DND-41 (cell line): ENCODE measurements around the gene GTF3C2.
A peak's percentile ranks its signal among the peaks of the same experiment; 100 is the strongest.
"Not testable (repeated sequence)": the region's sequence is repeated elsewhere in the genome, so short reads cannot be mapped to it uniquely, and the experiment has no call there.

Experiments used
- ATAC-seq: fragments of 200-7000 bp; cut with Tn5 transposase; 3 replicates; pipeline ENCODE4 v1.9.1; 2021; ENCODE audit warnings: low read depth; ENCODE audit not compliant: insufficient read depth
- DNase-seq: peaks from one replicate; pipeline ENCODE4 v3.0.0-alpha.2; 2020
- H2AFZ ChIP-seq: 2 replicates; pipeline ENCODE4 v1.6.0; 2012; ENCODE audit warnings: low read depth, low read length
- H3K27ac ChIP-seq: 2 replicates; pipeline ENCODE4 v1.5.1; 2012; ENCODE audit warnings: low read length, inconsistent platforms
- H3K27me3 ChIP-seq: fragments of 200-600 bp; sonication (generic); 2 replicates; pipeline ENCODE4 v1.6.0; 2012; ENCODE audit warnings: low read length, mild to moderate bottlenecking, inconsistent platforms; ENCODE audit not compliant: insufficient read depth, poor library complexity
- H3K36me3 ChIP-seq: 2 replicates; pipeline ENCODE4 v1.5.1; 2012; ENCODE audit warnings: low read length, inconsistent platforms; ENCODE audit not compliant: insufficient read depth
- H3K4me1 ChIP-seq: 2 replicates; pipeline ENCODE4 v1.5.1; 2012; ENCODE audit warnings: mild to moderate bottlenecking, low read length; ENCODE audit not compliant: insufficient read depth
- H3K4me2 ChIP-seq: 2 replicates; pipeline ENCODE4 v1.6.0; 2012; ENCODE audit warnings: mild to moderate bottlenecking, moderate library complexity, low read length, inconsistent platforms; ENCODE audit not compliant: insufficient read depth
- H3K4me3 ChIP-seq, 2 experiments: fragments of 200-600 bp in 1 of 2; shearing (Covaris generic) in 1 of 2; 2 replicates each; pipeline ENCODE4 v1.5.1; 2012 to 2016; ENCODE audit warnings: inconsistent platforms in 2 of 2, low read length in 2 of 2, mild to moderate bottlenecking in 2 of 2, low read depth in 1 of 2, moderate library complexity in 1 of 2
- H3K79me2 ChIP-seq: 2 replicates; pipeline ENCODE4 v1.6.0; 2012; ENCODE audit warnings: low read length, inconsistent platforms; ENCODE audit not compliant: insufficient read depth
- H3K9ac ChIP-seq: 2 replicates; pipeline ENCODE4 v1.6.0; 2012; ENCODE audit warnings: low read depth, mild to moderate bottlenecking, inconsistent platforms, low read length, moderate library complexity
- H3K9me3 ChIP-seq: 2 replicates; pipeline ENCODE4 v1.5.1; 2012; ENCODE audit warnings: low read length, moderate library complexity, mild to moderate bottlenecking, inconsistent platforms; ENCODE audit not compliant: insufficient read depth, severe bottlenecking
- H4K20me1 ChIP-seq: 2 replicates; pipeline ENCODE4 v1.6.0; 2012; ENCODE audit warnings: low read length; ENCODE audit not compliant: insufficient read depth
- CTCF ChIP-seq: IDR thresholded peaks from 2 replicates; pipeline ENCODE4 v1.5.1; 2012; ENCODE audit warnings: borderline replicate concordance, low read length, moderate library complexity, mild to moderate bottlenecking; ENCODE audit not compliant: poor library complexity, severe bottlenecking; ENCODE audit errors: extremely low read depth
- EZH2 ChIP-seq: IDR thresholded peaks from 3 replicates; pipeline ENCODE4 v1.6.1; 2012; ENCODE audit warnings: borderline replicate concordance, low read depth, mild to moderate bottlenecking, moderate library complexity, low read length, inconsistent platforms; ENCODE audit not compliant: severe bottlenecking

Gene GTF3C2

GRCh38 chr2:27353762-27354596 is 2.6 kb downstream of the GTF3C2 start:
- H2AFZ ChIP-seq: no peak overlapping the region
- no peak overlapping the region for H3K4me3 ChIP-seq
- H3K27me3 ChIP-seq: no peaks in the 10 kb centered on the region
- peaks cover 27% of the 10 kb centered on the region; the same call in 1 of the 2 replicates for H4K20me1 ChIP-seq
- H3K79me2 ChIP-seq: peaks cover 95% of the 10 kb centered on the region
- ATAC-seq (no peak), DNase-seq (no peak)
- no peaks in the 10 kb centered on the region for H3K9me3 ChIP-seq
- H3K4me2 ChIP-seq: peak overlapping the region; percentile 82; the same call in 1 of the 2 replicates
- no peak overlapping the region for H3K27ac ChIP-seq
- peaks cover 33% of the 10 kb centered on the region for H3K4me1 ChIP-seq
- peaks cover 3% of the 10 kb centered on the region for H3K36me3 ChIP-seq
- TF ChIP-seq CTCF (no peak), EZH2 (no peak)
- no peak overlapping the region for H3K9ac ChIP-seq

GRCh38 chr2:27353386-27353761 is 3.2 kb downstream of the GTF3C2 start:
- not testable (repeated sequence) for H3K27me3 ChIP-seq, ATAC-seq, DNase-seq, H3K9me3 ChIP-seq, H3K4me3 ChIP-seq, H2AFZ ChIP-seq, H3K9ac ChIP-seq, H3K27ac ChIP-seq, H3K36me3 ChIP-seq
- Histone ChIP-seq H3K4me1 (peaks cover 30% of the 10 kb centered on the region), H4K20me1 (peaks cover 27% of the 10 kb centered on the region; the same call in 1 of the 2 replicates), H3K4me2 (peak overlapping the region; percentile 28; the same call in 1 of the 2 replicates), H3K79me2 (peaks cover 95% of the 10 kb centered on the region)

GRCh38 chr2:27351802-27352598 is 4.6 kb downstream of the GTF3C2 start:
- Histone ChIP-seq H3K79me2 (peaks cover 95% of the 10 kb centered on the region), H3K9ac (no peak overlapping the region), H3K4me1 (peaks cover 21% of the 10 kb centered on the region), H2AFZ (no peak overlapping the region), H3K27ac (no peak overlapping the region), H3K27me3 (no peaks in the 10 kb centered on the region), H3K36me3 (peaks cover 9% of the 10 kb centered on the region), H3K4me3 (no peak overlapping the region), H3K9me3 (no peaks in the 10 kb centered on the region), H3K4me2 (no peak overlapping the region), H4K20me1 (peaks cover 37% of the 10 kb centered on the region; the same call in 1 of the 2 replicates)
- DNase-seq (no peak), ATAC-seq (no peak)
- no peak for TF ChIP-seq CTCF
- no peak for TF ChIP-seq EZH2
